Globus pallidus (tissue), 1 donor: Measurements from ENCODE around the gene DST.

Source experiments
- DNase-seq: peaks from one replicate; pipeline ENCODE4 v3.0.0-alpha.2; 2015; ENCODE audit warnings: low spot score

DST gene

DNA sequence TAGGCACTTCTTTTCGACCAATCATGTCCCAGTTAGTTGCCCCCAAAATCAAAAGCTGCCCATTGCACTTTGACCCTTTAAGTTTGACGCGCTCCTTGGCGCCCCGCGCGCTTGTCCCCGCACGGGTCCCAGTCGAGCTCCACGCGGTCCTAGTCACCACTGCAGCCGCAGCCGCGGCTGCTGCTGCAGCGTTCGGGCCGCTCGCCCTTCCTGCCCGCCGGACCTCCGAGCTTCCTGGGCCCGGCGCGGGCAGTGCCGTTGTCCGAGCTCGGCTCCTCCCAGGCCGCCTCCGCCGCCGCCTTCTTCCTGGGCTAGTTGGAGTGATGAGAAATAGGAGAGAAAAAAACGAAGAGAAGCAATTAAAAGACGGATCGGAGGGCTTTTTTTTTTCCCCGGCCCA lies 209.6 kb downstream of the DST start:
- no peak for DNase-seq

DNA sequence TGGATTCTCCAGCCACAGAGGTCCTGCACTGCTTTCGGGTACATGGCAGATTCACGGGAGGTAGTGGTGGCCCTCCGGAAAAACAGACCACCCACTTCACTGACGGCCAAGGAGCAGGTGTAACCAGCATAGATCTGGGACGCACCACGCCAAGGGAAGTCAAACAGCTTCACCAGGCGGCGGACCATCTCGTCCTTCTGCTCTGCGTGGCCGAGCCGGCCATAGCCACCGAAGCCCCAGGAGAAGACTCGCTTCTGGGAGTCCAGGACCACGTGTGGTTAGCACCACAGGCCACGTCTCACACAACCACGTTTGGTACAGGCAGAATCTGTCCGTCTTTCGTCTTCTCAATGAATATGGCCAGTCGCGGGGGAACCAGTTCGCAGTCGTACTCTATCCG lies 210.5 kb downstream of the DST start:
- DNase-seq = no peak

DNA sequence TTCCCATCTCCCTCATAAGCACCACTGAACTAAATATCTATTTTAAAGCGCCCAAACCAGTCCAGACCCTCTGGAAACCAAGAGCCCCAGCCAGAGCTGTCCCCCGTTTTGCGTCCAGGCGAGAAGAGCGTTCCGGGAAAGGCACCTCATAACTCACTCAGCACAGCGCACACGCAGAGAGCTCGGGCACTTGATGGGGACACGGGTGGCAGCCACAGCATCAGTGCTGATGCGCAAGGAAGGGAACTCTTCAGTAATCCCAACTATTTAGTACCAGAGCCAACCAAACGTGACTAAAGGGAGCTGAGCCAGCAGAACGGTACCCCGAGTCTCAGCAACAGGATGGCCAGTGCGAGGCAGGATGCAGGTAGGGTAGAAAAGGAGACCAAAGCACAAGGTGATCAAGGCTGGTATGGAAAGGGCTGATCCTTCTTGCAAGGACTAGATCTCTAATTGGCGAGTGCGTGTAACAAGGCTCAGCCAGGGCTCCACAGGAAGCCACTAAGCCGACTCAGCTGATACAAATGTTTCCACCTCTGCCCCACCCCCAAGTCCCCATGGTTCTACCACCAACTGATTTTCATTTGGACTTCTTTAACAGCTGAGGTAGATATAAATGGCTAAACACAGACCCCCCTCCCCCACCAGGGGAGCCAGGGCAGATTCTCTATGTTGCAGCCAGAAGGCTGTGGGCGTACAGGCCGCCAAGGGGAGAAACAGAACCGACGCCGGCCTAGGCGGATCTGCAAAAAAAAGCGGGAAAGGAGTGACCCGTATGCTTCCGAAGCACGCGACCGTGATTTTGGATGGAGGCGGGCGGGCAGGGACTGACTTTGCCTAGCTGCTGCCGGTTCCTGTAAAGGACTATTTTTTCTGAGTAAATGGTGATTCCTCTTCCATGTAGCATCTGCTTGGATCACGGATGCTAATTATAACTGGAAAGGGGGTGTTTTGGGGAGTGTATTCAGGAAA lies 211.8 kb downstream of the DST start:
- no peak for DNase-seq

DNA sequence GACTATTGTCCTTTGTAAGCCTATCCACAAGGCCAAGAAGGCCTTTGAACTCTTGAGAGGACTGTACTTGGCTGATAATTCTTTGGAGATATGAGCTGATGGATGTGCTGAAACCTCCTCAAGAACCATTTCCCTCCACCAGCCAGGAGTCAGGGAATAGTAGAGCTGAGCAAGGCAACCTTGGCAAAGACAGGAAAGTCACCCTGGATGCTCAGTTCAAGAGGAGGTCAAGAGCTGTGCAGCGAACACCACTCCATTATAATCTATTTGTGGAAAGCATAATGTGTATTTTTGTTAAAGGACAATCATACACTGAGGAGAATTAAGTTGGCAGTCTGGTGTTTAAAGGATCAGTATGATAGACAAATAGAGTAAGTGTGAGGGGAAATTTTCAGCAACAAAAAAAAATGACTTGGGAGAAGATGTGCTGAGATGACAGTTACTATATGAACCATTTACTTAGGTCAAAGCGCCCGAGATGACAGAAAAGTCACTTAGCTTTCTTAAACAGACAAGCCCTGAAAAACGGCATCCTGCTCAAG lies 218.1 kb downstream of the DST start:
- DNase-seq = no peak

DNA sequence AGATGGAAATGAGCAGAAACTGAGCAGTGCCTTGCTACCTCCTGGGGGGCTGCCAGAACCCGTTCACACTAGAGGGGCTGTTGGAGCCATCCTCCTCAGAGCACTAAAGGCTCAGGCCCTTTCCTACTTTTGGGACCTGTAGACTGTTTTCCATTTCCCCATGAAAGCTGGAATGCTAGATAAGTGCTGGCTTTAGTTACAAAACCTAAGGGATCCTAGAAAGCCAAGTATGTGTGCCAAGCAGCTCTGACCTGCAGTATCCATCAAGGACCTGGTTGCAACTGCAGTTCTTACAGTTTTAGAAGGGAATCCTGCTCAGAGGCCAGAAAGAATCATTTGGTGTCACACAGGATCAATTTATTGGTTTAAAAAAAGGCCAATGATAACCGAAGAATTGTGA lies 218.6 kb downstream of the DST start:
- DNase-seq = no peak

DNA sequence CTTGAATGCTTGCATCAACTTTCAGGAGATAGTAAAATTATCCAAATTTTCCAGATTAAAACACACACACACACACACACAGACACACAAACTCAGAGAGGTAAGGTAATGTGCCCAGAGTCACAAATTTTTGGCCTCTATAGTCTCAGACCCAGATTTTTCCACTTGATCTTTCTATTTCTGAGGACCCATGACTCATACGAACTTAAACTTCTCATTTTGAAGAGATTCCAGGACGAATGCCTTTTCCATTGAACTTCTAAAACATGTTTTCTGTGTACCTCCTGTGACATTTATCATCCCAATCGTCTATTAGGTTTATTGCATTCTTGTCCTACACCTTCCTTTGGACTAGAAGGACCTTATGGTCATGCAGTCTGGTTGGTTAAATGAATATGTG lies 222.4 kb downstream of the DST start:
- DNase-seq = no peak

DNA sequence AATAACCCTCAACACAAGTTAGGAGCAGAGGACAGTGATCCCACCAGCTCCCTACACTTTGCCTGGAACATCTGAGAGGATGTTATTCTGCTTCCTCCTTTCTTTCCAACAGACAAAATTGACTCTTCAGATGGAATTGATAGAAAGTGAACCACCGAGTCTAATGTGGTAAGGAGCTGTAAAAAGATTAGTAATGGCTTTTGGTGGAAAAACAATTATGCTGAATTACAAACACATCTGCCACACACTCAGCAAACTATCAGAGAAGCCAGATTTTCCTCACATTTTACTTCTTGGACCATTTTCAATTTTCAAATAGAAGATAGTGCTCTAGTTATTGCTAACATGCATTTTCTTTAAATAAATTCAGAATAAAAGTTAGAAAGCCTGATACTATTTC lies 223.5 kb downstream of the DST start:
- no peak for DNase-seq

DNA sequence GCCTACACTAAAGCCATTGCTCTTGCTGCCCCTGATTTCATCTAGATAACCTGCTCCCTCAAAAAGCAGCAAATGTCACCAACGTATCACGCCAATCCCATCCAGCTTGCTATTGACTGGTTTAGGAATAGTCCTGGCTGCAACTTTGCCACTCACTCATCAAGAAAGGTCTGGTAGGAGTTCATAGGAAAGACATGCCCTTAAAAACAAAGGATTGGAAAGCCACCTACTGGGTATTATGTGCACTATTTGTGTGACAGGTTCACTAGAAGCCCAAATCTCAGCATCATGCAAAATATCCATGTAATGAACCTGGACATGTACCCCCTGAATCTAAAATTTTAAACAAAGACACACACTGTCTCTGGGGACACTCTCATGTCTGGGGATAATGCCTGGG lies 224.9 kb downstream of the DST start:
- no peak for DNase-seq

DNA sequence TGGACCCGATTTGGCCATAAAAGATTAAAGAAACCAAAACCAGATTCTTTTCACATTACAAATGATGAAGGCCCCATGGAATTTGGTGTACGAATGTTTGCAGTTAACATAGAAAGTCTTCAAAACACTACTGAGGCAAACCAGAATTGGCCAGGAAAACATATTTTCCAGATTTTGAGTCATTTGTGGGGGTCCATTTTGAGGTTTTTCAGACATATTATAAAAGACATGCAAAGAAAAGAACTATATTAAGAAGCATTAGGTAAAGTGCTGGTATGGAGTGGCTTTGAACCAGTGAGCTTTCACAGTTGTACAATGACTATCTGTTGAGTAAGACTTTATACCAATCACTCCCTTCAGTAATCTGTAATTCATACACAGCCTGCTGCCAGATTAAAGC lies 226.4 kb downstream of the DST start:
- DNase-seq = no peak

DNA sequence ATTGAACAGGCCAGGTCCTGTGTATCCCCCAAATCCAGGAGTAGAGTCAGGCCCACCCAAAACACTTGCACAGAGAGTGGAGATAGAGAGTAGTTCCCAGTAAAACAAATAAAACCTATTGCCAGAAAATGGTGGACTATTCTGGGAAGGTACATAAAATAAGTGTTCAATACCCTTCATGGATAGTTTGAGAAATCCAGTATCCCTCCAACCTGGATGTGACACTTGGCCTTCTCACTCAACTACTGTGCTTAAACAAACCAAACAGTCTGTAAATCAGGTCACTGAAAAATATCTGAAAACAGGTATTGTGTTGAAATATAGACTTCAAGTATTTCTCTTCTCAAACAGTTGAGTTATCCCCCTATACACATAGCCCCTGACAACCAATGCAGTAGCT lies 233.7 kb downstream of the DST start:
- DNase-seq = no peak
